ENCODE results near the gene ANAPC1.

The ANAPC1 gene

DNA sequence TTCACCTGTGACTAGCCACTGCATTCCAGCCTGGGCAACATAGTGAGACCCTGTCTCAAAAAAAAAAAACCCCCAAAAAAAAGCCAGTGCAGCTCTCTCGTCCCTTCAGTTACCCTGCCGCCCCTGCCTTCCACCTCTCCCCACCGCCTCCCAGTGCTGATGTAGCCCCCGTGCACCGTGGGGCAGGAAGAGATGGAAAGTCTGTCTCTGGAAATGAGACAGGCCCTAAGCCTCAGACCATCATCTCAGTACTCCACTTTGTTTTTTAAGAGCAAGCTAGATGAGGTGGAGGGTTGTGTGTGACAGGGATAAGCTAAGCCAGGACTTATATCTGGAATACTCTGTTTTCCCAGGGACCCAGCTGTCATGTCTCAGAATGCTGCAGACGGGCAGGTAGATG, 46.4 kb upstream of the ANAPC1 start:
- Histone ChIP-seq H3K36me3 (ENCODE audit: insufficient read depth, low read length) (peaks cover 20% of the 10 kb centered on the region; the same call in 1 of the 2 replicates), H3K4me1 (ENCODE audit: insufficient read depth, low read length, poor library complexity, severe bottlenecking) (no peaks in the 10 kb centered on the region), H3K9me3 (ENCODE audit: insufficient read depth, low read depth, low read length) (no peaks in the 10 kb centered on the region), H3F3A (ENCODE audit: low read depth) (no peaks in the 10 kb centered on the region), H3K27me3 (ENCODE audit: insufficient read depth, low read length, poor library complexity, severe bottlenecking) (no peaks in the 10 kb centered on the region), H4K20me1 (ENCODE audit: insufficient read depth, low read length, poor library complexity, severe bottlenecking) (no peaks in the 10 kb centered on the region), H3K79me2 (ENCODE audit: insufficient read depth, low read length) (no peaks in the 10 kb centered on the region), H2AFZ (ENCODE audit: low read length) (no peak overlapping the region), H3K4me3 (ENCODE audit: low read length, poor library complexity, severe bottlenecking) (no peak overlapping the region), H3K9me2 (replicated peaks; ENCODE audit: low read depth, low read length) (no peaks in the 10 kb centered on the region), H3K4me2 (ENCODE audit: low read depth, low read length, poor library complexity, severe bottlenecking) (no peak overlapping the region), H3K9ac (ENCODE audit: low read depth, low read length, poor library complexity, severe bottlenecking) (no peak overlapping the region)
- no peak for TF ChIP-seq EZH2phosphoT487 (IDR thresholded peaks at IDR 0.05; ENCODE audit: borderline replicate concordance)
- TF ChIP-seq, protein P1, sequence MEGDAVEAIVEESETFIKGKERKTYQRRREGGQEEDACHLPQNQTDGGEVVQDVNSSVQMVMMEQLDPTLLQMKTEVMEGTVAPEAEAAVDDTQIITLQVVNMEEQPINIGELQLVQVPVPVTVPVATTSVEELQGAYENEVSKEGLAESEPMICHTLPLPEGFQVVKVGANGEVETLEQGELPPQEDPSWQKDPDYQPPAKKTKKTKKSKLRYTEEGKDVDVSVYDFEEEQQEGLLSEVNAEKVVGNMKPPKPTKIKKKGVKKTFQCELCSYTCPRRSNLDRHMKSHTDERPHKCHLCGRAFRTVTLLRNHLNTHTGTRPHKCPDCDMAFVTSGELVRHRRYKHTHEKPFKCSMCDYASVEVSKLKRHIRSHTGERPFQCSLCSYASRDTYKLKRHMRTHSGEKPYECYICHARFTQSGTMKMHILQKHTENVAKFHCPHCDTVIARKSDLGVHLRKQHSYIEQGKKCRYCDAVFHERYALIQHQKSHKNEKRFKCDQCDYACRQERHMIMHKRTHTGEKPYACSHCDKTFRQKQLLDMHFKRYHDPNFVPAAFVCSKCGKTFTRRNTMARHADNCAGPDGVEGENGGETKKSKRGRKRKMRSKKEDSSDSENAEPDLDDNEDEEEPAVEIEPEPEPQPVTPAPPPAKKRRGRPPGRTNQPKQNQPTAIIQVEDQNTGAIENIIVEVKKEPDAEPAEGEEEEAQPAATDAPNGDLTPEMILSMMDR (conservative IDR thresholded peaks at IDR 0.05; ENCODE audit: low read length): no peak

DNA sequence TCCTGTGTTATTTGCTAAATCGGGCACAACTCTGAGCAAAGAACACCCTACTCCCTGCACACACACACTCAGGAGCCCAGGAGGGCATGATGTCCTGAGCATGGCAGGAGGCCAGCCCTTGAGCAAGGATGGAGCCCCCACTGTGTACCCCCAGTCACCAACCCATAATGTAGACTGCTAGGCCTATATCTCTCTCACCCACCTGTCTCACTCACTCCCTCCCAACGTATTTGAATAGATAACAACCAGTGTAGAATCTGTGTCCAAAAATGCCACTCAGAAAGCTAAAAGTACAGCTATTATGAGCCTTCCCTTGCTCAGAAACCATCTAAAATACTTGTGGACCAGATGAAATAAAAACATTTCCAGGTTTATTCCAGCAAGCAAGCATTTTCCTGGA, 43.7 kb upstream of the ANAPC1 start:
- TF ChIP-seq, protein P1 (conservative IDR thresholded peaks at IDR 0.05; ENCODE audit: low read length): no peak
- no peak for TF ChIP-seq EZH2phosphoT487 (IDR thresholded peaks at IDR 0.05; ENCODE audit: borderline replicate concordance)
- H3K4me3 ChIP-seq (ENCODE audit: low read length, poor library complexity, severe bottlenecking): no peak overlapping the region
- H3K79me2 ChIP-seq (ENCODE audit: insufficient read depth, low read length): no peaks in the 10 kb centered on the region
- no peaks in the 10 kb centered on the region for H3K9me3 ChIP-seq (ENCODE audit: insufficient read depth, low read depth, low read length)
- no peaks in the 10 kb centered on the region for H3K4me1 ChIP-seq (ENCODE audit: insufficient read depth, low read length, poor library complexity, severe bottlenecking)
- H3K4me2 ChIP-seq (ENCODE audit: low read depth, low read length, poor library complexity, severe bottlenecking): no peak overlapping the region
- no peaks in the 10 kb centered on the region for H3F3A ChIP-seq (ENCODE audit: low read depth)
- no peaks in the 10 kb centered on the region for H3K9me2 ChIP-seq (replicated peaks; ENCODE audit: low read depth, low read length)
- no peak overlapping the region for H2AFZ ChIP-seq (ENCODE audit: low read length)
- peaks cover 20% of the 10 kb centered on the region; the same call in 1 of the 2 replicates for H3K36me3 ChIP-seq (ENCODE audit: insufficient read depth, low read length)
- no peaks in the 10 kb centered on the region for H3K27me3 ChIP-seq (ENCODE audit: insufficient read depth, low read length, poor library complexity, severe bottlenecking)
- H4K20me1 ChIP-seq (ENCODE audit: insufficient read depth, low read length, poor library complexity, severe bottlenecking): no peaks in the 10 kb centered on the region
- no peak overlapping the region for H3K9ac ChIP-seq (ENCODE audit: low read depth, low read length, poor library complexity, severe bottlenecking)

DNA sequence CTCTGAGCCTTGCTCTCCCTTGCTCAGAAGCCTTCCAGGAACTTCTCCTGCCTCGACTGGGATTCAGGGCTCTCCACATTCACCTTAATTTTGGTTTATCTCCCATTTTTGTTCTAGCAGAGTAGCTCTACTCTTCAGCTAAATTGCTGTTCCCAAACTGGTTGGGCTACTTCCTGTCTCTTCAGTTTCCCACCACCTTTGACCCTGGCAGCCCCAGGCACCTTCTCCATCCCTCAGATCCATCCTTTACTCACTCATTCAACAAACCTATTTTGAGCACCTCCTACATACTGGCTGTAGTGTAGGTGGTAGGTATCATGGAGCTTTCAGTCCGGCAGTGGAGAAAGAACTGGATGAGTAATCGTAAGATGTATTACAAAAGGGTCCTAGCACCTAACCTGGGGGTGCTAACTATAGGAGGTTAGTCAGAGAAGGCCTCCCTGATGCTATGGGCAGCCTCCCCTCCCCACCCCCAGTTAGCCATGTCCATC, 40.7 kb upstream of the ANAPC1 start:
- H3K79me2 ChIP-seq (ENCODE audit: insufficient read depth, low read length): no peaks in the 10 kb centered on the region
- TF ChIP-seq, protein P1 (conservative IDR thresholded peaks at IDR 0.05; ENCODE audit: low read length): no peak
- TF ChIP-seq EZH2phosphoT487 (IDR thresholded peaks at IDR 0.05; ENCODE audit: borderline replicate concordance): no peak
- H3K9me3 ChIP-seq (ENCODE audit: insufficient read depth, low read depth, low read length): no peaks in the 10 kb centered on the region
- H3K36me3 ChIP-seq (ENCODE audit: insufficient read depth, low read length): peaks cover under 1% of the 10 kb centered on the region; the same call in 1 of the 2 replicates
- no peak overlapping the region for H3K4me3 ChIP-seq (ENCODE audit: low read length, poor library complexity, severe bottlenecking)
- no peak overlapping the region for H3K9ac ChIP-seq (ENCODE audit: low read depth, low read length, poor library complexity, severe bottlenecking)
- H3F3A ChIP-seq (ENCODE audit: low read depth): no peaks in the 10 kb centered on the region
- no peaks in the 10 kb centered on the region for H3K9me2 ChIP-seq (replicated peaks; ENCODE audit: low read depth, low read length)
- H4K20me1 ChIP-seq (ENCODE audit: insufficient read depth, low read length, poor library complexity, severe bottlenecking): no peaks in the 10 kb centered on the region
- no peak overlapping the region for H3K4me2 ChIP-seq (ENCODE audit: low read depth, low read length, poor library complexity, severe bottlenecking)
- H2AFZ ChIP-seq (ENCODE audit: low read length): no peak overlapping the region
- peaks cover 6% of the 10 kb centered on the region for H3K4me1 ChIP-seq (ENCODE audit: insufficient read depth, low read length, poor library complexity, severe bottlenecking)
- no peaks in the 10 kb centered on the region for H3K27me3 ChIP-seq (ENCODE audit: insufficient read depth, low read length, poor library complexity, severe bottlenecking)
